Right atrium auricular region (tissue), 2 donors: Measurements from ENCODE around the gene MLXIPL. TPM values are rescaled to one million over a fixed set of nuclear protein-coding genes. Genes with fewer than 3 reads are reported as not detected.
"Not testable (repeated sequence)": the region's sequence is repeated elsewhere in the genome, so short reads cannot be mapped to it uniquely, and the experiment has no call there.

Experiments
- DNase-seq: peaks from one replicate; pipeline ENCODE4 v3.0.0-alpha.2; 2019; ENCODE audit warnings: low spot score
- H3K27ac ChIP-seq, 2 donors: fragments of 200-600 bp; sonication (generic); 1 replicate in 1 of 2; 2 replicates in 1 of 2; pipeline ENCODE4 v1.5.1; 2016 to 2019
- H3K27me3 ChIP-seq, 2 donors: fragments of 200-600 bp; sonication (generic); one replicate each; pipeline versions ENCODE4 v1.5.1 to v1.6.0; 2017 to 2019
- H3K36me3 ChIP-seq: fragments of 200-600 bp; sonication (generic); one replicate; pipeline ENCODE4 v1.5.1; 2016
- H3K4me1 ChIP-seq, 2 donors: fragments of 200-600 bp; sonication (generic); one replicate each; pipeline versions ENCODE4 v1.5.1 to v1.6.0; 2017 to 2019
- H3K4me3 ChIP-seq, 2 donors: fragments of 200-600 bp; sonication (generic); 1 replicate in 1 of 2; 2 replicates in 1 of 2; pipeline ENCODE4 v1.5.1; 2017 to 2019; ENCODE audit warnings: mild to moderate bottlenecking in 1 of 2, moderate library complexity in 1 of 2
- H3K9me3 ChIP-seq, 2 donors: fragments of 200-600 bp; sonication (generic); one replicate each; pipeline ENCODE4 v1.5.1; 2019
- total RNA-seq, 2 donors: library from RNA; depleted of rRNA; stranded (reverse); fragments of >200 nt; gene quantifications; one replicate each; pipeline ENCODE4 v1.1.0, GENCODE V29; 2016
- TF ChIP-seq, protein P1 (sequence below), 2 donors: fragments of 200-600 bp; sonication (generic); IDR thresholded peaks; one replicate each; pipeline ENCODE4 v1.5.1; 2019; ENCODE audit warnings: antibody characterized with exemption in 2 of 2

Gene MLXIPL
- total RNA-seq, 2 donors from 2014 or later, result 0.41 to 1.3 TPM

DNA sequence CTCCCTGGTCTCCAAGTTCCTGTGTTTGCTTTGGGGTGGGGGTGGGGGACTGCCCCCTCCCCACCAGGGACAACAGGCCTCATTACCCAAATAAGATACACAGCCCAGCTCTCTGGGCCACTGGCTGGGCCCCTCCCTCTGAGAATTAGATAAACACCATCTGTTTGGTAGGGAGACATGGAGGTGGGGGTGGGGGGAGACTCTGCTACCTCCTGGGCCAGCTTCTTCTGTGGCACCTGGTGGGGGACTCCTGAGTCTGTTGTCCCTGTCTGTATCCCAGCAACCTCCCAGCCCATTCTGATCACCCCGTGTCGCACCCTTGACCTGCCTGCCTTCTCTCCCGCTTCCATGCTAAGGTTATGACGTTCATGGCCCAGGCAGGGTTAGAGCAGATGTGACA is 5.8 kb downstream of the MLXIPL start:
- Histone ChIP-seq H3K36me3 (no peaks in the 10 kb centered on the region), H3K9me3 (no peaks in the 10 kb centered on the region), H3K4me1 (peaks cover 0 to 11% of the 10 kb centered on the region in 2 donors), H3K4me3 (no peak overlapping the region), H3K27me3 (peaks cover 0 to 6% of the 10 kb centered on the region in 2 donors), H3K27ac (no peak overlapping the region)
- TF ChIP-seq, protein P1, sequence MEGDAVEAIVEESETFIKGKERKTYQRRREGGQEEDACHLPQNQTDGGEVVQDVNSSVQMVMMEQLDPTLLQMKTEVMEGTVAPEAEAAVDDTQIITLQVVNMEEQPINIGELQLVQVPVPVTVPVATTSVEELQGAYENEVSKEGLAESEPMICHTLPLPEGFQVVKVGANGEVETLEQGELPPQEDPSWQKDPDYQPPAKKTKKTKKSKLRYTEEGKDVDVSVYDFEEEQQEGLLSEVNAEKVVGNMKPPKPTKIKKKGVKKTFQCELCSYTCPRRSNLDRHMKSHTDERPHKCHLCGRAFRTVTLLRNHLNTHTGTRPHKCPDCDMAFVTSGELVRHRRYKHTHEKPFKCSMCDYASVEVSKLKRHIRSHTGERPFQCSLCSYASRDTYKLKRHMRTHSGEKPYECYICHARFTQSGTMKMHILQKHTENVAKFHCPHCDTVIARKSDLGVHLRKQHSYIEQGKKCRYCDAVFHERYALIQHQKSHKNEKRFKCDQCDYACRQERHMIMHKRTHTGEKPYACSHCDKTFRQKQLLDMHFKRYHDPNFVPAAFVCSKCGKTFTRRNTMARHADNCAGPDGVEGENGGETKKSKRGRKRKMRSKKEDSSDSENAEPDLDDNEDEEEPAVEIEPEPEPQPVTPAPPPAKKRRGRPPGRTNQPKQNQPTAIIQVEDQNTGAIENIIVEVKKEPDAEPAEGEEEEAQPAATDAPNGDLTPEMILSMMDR (IDR thresholded peaks at IDR 0.05), result no peak
- no peak for DNase-seq

DNA sequence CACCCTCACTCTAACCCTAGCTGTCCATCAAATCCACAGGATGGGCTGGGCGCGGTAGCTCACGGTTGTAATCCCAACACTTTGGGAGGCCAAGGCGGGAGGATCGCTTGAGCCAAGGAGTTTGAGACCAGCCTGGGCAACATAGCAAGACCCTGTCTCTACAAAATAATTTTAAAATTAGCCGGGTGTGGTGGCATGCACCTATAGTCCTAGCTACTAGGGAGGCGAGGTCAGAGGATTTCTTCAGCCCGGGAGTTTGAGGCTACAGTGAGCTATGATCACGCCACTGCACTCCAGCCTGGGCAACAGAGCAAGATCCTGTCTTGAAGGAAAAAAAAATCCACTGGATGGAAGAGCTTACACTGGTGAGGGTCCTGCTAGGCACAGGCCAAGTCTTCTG is 6.8 kb downstream of the MLXIPL start:
- H3K27me3 ChIP-seq, H3K4me1 ChIP-seq, DNase-seq, H3K4me3 ChIP-seq, H3K36me3 ChIP-seq, H3K27ac ChIP-seq, H3K9me3 ChIP-seq: not testable (repeated sequence)

DNA sequence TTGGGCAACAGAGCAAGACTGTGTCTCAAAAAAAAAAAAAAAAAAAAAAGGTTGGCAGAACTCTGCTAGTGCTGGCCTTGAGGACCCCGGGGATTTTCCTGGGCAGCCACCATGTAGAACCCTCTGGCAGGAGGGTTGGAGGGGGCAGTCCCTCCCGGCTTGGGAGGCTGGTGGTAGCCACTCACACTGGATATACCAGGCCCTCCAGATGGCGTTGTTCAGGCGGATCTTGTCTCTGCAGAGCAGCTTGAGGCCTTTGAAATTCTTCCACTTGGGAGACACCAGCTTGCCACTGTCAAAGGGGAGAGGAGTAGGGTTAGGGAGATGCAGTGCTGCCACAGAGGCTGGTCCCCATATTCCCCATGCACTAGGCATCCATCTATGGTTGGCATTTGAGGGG is 8.4 kb downstream of the MLXIPL start:
- Histone ChIP-seq H3K27ac (no peak overlapping the region), H3K4me3 (no peak overlapping the region)
- DNase-seq, result no peak

DNA sequence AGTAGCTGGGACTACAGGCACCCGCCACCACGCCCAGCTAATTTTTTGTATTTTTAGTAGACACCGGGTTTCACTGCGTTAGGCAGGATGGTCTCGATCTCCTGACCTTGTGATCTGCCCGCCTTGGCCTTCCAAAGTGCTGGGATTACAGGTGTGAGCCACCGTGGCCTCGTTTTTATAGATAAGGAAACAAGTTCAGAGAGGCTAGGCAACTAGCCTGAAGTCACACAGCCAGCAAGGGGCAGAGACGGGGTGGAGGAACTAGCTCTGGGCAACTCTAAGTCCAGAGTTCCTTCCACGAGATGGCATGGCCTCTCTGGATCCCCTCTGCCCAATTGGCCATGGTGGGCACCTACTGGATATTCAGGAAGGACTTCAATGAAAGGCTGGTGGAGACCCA is 9.4 kb downstream of the MLXIPL start:
- H3K36me3 ChIP-seq, H3K27me3 ChIP-seq, H3K4me3 ChIP-seq, H3K9me3 ChIP-seq, DNase-seq, H3K27ac ChIP-seq, H3K4me1 ChIP-seq: not testable (repeated sequence)

More for the DNA sequence above, 8.4 kb downstream of the MLXIPL start:
- Histone ChIP-seq H3K27me3 (no peaks in the 10 kb centered on the region), H3K4me1 (no peaks in the 10 kb centered on the region), H3K36me3 (no peaks in the 10 kb centered on the region), H3K9me3 (no peaks in the 10 kb centered on the region)
- TF ChIP-seq, protein P1 (IDR thresholded peaks at IDR 0.05), result no peak

DNA sequence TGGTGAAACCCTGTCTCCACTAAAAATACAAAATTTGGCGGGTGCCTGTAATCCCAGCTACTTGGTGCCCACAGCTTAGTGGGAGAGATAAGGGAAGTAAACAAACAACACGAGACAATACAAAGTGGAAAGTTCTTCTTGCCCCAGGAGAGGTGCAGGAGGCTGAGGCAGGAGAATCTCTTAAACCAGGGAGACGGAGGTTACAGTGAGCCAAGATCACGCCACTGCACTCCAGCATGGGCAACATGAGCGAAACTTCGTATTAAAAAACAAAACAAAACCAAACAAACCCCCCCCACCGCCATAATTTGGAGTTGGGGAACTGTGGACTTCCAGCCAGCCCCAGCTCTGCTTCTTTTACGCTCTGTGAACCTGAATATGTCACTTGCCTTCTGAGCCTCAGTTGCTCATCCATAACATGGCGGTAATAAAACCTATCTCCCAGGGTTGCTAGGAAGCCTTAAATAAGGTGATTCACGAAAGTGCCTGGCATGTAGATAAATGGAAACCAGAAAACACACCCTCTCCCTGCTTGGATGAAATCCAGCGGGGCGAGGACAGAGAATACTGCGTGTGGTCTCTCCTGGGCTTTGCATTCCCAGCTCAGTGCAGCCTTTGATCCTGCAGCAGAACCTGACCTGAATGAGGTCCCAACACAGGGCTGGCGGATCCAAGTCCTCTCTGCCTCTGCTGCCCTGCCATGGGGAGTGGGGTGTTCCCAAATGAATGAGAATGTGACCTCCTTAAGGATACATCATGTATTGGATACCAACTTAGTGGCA is 10.2 kb downstream of the MLXIPL start:
- Histone ChIP-seq H3K27ac (no peak overlapping the region), H3K27me3 (no peaks in the 10 kb centered on the region), H3K4me3 (no peak overlapping the region), H3K36me3 (no peaks in the 10 kb centered on the region), H3K4me1 (no peaks in the 10 kb centered on the region), H3K9me3 (no peaks in the 10 kb centered on the region)
- no peak for DNase-seq
- TF ChIP-seq, protein P1 (IDR thresholded peaks at IDR 0.05), result no peak

DNA sequence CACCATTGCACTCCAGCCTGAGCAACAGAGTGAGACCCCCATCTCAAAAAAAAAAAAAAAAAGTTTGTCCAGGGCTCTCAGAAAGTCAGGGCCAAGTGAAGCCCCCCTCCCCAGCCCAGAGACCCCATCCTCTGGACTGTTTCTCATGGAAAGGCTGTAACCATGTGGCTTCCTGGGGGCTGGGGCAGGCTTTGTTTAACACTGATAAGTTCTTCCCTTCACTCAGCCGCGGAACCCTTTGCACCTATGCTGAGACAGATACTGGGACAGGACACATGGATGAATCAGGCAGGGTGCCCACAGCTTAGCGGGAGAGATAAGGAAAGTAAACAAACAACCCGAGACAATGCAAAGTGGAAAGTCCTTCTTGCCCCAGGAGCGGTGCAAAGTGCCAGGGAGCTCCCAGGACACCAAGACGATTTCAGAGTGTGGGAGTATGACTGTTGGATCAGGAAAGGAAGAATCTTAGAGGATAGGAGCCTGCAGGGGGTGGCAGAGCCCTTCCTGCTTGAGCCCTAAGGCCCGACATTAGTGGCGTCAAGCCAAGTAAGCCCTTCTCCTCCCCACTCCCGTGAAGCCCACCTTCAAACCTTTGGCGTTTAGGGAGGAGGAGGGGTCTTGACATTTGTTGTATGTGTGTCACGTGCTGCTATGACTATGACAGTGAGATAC is 11.6 kb downstream of the MLXIPL start:
- H3K9me3 ChIP-seq, result no peaks in the 10 kb centered on the region
- DNase-seq, result no peak
- no peaks in the 10 kb centered on the region for H3K27me3 ChIP-seq
- no peak overlapping the region for H3K4me3 ChIP-seq
- no peaks in the 10 kb centered on the region for H3K36me3 ChIP-seq
- TF ChIP-seq, protein P1 (IDR thresholded peaks at IDR 0.05), result no peak
- H3K27ac ChIP-seq, result no peak overlapping the region
- no peaks in the 10 kb centered on the region for H3K4me1 ChIP-seq
